OCI-LY7 (cell line): ENCODE measurements around the gene PHACTR3.

Experiments
- CTCF ChIP-seq: fragments of 200-600 bp; sonication (generic); conservative IDR thresholded peaks from 2 replicates; pipeline ENCODE4 v1.5.1; 2014; ENCODE audit warnings: mild to moderate bottlenecking, antibody characterized with exemption, low read length, moderate library complexity, mixed read lengths
- EZH2phosphoT487 ChIP-seq: fragments of 200-600 bp; sonication (generic); IDR thresholded peaks from 2 replicates; pipeline ENCODE4 v1.6.1; 2018; ENCODE audit warnings: low read depth, borderline replicate concordance, mild to moderate bottlenecking, mixed run types, antibody characterized with exemption, low read length, moderate library complexity, mixed read lengths

DNA sequence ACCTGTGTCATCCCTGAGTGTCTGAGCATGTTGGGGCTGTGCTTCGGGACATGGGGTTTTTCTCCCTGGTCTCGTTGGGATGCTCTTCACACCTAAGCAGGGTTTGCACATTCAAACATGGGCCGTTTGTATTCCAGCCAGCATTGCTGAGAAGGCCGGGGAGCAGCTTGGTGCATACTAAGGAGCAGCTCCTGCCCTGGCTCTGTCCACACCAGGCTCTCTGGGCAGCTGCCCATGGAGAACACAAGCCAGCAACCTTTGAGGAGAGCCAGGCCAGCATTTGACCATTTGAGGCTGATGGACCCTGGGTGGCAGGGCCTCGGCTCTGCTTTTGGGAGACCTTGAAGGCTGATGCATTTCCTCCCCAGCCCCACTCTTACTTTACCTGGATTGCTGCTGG lies 92.1 kb downstream of the PHACTR3 start:
- TF ChIP-seq CTCF: no peak
- TF ChIP-seq EZH2phosphoT487: no peak
